ENCODE results near the gene ANKRD23.

The ANKRD23 gene

DNA sequence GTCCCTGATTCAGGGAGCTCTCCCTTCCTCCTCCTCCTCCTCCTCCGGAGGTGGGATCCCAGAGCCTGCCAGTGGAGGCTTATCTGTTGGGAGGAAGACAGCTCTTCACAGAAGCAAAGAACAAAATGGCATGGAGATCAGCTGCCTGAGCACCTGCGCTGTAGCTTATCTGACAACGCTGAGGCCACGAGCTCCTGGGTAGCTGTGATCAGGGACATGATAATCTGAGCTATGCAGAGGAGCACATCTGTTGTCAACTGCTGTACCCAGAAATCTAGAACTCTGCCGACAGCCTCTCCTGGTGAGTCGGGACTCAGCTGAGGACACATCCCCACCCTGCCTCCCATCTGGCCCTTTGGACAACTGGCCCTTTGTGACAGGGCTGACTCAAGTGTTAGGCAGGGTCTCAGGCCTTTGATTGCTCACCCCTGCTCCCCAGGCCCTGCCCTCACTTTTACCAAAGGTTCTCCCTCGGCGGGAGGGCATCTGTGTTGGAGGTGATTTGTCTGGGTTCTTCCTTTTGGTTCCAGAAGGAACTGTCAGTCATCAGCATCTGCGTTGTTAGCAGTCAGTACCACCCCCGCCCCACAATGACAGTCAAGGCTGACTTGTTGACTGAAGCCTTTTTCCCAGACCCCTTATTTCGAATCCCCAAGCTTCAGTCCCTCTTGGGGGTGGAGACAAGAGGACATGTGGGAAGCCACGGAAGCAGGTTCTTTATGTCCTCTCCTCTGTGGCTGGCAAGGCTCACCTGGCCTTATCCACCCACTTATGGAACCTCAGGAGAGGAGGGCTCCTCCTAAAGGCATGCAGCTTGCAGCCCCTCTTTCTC, 33.7 kb downstream of the ANKRD23 start:
- no peak overlapping the region for H2AFZ ChIP-seq (ENCODE audit: low read depth)
- H3K4me3 ChIP-seq (IDR thresholded peaks at IDR 0.05; ENCODE audit: insufficient read depth, low read depth, low read length), result no peak overlapping the region
- H4K20me1 ChIP-seq (ENCODE audit: insufficient read depth), result no peaks in the 10 kb centered on the region
- TF ChIP-seq, protein P1, sequence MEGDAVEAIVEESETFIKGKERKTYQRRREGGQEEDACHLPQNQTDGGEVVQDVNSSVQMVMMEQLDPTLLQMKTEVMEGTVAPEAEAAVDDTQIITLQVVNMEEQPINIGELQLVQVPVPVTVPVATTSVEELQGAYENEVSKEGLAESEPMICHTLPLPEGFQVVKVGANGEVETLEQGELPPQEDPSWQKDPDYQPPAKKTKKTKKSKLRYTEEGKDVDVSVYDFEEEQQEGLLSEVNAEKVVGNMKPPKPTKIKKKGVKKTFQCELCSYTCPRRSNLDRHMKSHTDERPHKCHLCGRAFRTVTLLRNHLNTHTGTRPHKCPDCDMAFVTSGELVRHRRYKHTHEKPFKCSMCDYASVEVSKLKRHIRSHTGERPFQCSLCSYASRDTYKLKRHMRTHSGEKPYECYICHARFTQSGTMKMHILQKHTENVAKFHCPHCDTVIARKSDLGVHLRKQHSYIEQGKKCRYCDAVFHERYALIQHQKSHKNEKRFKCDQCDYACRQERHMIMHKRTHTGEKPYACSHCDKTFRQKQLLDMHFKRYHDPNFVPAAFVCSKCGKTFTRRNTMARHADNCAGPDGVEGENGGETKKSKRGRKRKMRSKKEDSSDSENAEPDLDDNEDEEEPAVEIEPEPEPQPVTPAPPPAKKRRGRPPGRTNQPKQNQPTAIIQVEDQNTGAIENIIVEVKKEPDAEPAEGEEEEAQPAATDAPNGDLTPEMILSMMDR (conservative IDR thresholded peaks at IDR 0.05; ENCODE audit: low read depth, low read length), result no peak
- no peaks in the 10 kb centered on the region for H3K79me2 ChIP-seq (ENCODE audit: insufficient read depth, low read depth)
- no peaks in the 10 kb centered on the region for H3K27me3 ChIP-seq (ENCODE audit: insufficient read depth, low read depth)
- no peak overlapping the region for H3K4me2 ChIP-seq
- no peaks in the 10 kb centered on the region for H3K36me3 ChIP-seq (ENCODE audit: insufficient read depth)
- H3K27ac ChIP-seq, result no peak overlapping the region
- no peaks in the 10 kb centered on the region for H3K4me1 ChIP-seq (ENCODE audit: low read depth, poor library complexity, severe bottlenecking)
- no peak overlapping the region for H3K9ac ChIP-seq

DNA sequence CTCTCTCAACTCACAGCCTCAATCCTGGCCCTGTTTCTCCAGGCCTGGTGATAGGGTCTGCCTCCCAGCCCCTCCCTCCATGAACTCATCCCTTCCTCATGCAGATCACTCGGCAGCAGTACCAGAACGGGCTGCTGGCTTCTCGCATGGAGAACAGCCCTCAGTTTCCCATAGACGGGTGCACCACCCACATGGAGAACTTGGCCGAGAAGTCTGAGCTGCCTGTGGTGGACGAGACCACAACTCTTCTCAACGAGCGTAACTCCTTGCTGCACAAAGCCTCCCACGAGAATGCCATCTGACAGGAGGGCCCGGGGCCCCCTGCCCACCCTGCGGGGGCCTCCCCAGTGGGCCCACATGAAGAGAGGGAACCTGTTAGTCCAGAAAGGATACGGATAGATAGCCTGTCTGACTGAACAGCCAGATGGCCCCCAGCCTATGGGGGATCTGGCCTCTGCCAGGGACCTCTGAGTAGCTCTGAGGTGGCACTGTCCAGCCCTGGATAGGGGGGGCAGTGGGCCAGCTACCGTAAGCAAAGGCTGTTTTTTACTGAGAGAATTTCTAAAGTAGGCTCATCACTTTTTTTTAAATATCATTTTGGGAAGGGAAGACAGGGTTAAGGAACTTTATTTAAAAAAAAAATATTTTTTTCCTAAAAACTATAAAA, 34.5 kb downstream of the ANKRD23 start:
- no peak overlapping the region for H3K4me3 ChIP-seq (IDR thresholded peaks at IDR 0.05; ENCODE audit: insufficient read depth, low read depth, low read length)
- H3K9ac ChIP-seq, result no peak overlapping the region
- H3K79me2 ChIP-seq (ENCODE audit: insufficient read depth, low read depth), result no peaks in the 10 kb centered on the region
- no peak overlapping the region for H3K4me2 ChIP-seq
- no peaks in the 10 kb centered on the region for H3K36me3 ChIP-seq (ENCODE audit: insufficient read depth)
- TF ChIP-seq, protein P1 (conservative IDR thresholded peaks at IDR 0.05; ENCODE audit: low read depth, low read length), result no peak
- no peak overlapping the region for H3K27ac ChIP-seq
- no peaks in the 10 kb centered on the region for H3K4me1 ChIP-seq (ENCODE audit: low read depth, poor library complexity, severe bottlenecking)
- H2AFZ ChIP-seq (ENCODE audit: low read depth), result no peak overlapping the region
- no peaks in the 10 kb centered on the region for H3K27me3 ChIP-seq (ENCODE audit: insufficient read depth, low read depth)
- no peaks in the 10 kb centered on the region for H4K20me1 ChIP-seq (ENCODE audit: insufficient read depth)

DNA sequence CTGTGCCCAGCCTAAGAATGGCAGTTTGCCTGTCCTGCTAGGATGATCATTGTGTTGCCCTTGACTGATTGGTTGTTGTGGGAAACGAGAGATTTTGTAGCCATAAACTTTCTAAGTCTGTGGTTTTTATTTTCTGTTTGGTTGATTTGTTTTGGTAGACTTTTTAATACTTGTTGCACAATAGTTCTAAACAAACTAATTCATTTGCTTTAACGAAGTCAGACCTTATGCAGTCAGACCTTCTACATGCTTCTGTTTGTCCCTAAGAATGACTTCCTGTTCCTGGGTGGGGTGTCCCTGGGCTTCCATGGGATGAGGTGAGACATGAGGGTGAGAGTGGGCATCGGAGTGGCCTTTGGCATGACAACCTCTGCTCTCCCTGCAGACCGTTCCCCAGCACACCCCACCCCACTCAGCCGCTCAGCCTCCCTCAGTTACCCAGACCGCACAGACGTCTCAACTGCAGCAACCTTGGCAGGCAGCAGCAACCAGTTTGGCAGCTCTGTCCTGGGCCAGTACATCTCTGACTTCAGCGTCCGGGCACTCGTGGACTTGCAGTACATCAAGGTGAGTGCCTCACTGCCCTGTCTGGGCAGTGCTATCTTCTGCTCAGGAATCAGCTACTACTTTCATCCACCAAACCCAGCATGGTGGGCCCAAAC, 35.5 kb downstream of the ANKRD23 start:
- Histone ChIP-seq H3K27me3 (ENCODE audit: insufficient read depth, low read depth) (no peaks in the 10 kb centered on the region), H2AFZ (ENCODE audit: low read depth) (no peak overlapping the region), H3K4me2 (no peak overlapping the region), H3K79me2 (ENCODE audit: insufficient read depth, low read depth) (no peaks in the 10 kb centered on the region), H3K9ac (no peak overlapping the region), H3K36me3 (ENCODE audit: insufficient read depth) (no peaks in the 10 kb centered on the region), H3K27ac (no peak overlapping the region), H3K4me1 (ENCODE audit: low read depth, poor library complexity, severe bottlenecking) (no peaks in the 10 kb centered on the region), H3K4me3 (IDR thresholded peaks at IDR 0.05; ENCODE audit: insufficient read depth, low read depth, low read length) (no peak overlapping the region), H4K20me1 (ENCODE audit: insufficient read depth) (no peaks in the 10 kb centered on the region)
- TF ChIP-seq, protein P1 (conservative IDR thresholded peaks at IDR 0.05; ENCODE audit: low read depth, low read length), result no peak

DNA sequence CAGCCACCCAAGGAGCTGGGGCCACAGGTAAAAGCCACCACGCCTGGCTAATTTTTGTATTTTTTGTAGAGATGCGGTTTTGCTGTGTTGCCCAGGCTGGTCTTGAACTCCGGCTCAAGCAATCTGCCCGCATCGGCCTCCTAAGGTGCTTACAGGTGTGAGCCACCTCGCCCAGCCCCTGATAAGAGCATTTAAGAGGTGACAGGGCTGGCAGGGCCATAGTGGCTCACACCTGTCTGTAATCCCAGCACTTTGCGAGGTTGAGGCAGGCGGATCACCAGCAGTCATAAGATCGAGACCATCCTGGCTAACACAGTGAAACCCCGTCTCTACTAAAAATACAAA, 36.7 kb downstream of the ANKRD23 start:
- no peak overlapping the region for H3K4me2 ChIP-seq
- no peaks in the 10 kb centered on the region for H3K79me2 ChIP-seq (ENCODE audit: insufficient read depth, low read depth)
- no peak overlapping the region for H2AFZ ChIP-seq (ENCODE audit: low read depth)
- H3K36me3 ChIP-seq (ENCODE audit: insufficient read depth), result no peaks in the 10 kb centered on the region
- no peak overlapping the region for H3K27ac ChIP-seq
- TF ChIP-seq, protein P1 (conservative IDR thresholded peaks at IDR 0.05; ENCODE audit: low read depth, low read length), result no peak
- H3K9ac ChIP-seq, result no peak overlapping the region
- no peaks in the 10 kb centered on the region for H4K20me1 ChIP-seq (ENCODE audit: insufficient read depth)
- no peaks in the 10 kb centered on the region for H3K4me1 ChIP-seq (ENCODE audit: low read depth, poor library complexity, severe bottlenecking)
- no peaks in the 10 kb centered on the region for H3K27me3 ChIP-seq (ENCODE audit: insufficient read depth, low read depth)
- H3K4me3 ChIP-seq (IDR thresholded peaks at IDR 0.05; ENCODE audit: insufficient read depth, low read depth, low read length), result no peak overlapping the region

Data from KMS-11 (cell line).